ENCODE measurements around the gene TRIM26.

- TF ChIP-seq CTCF (IDR thresholded peaks at IDR 0.05; ENCODE audit: extremely low read depth in 1 of 2, insufficient read depth in 1 of 2, low read depth in 1 of 2, low read length in 2 of 2) (no peak), POLR2AphosphoS5 (IDR thresholded peaks at IDR 0.05; ENCODE audit: insufficient read depth, low read depth, low read length) (no peak), POLR2A (IDR thresholded peaks at IDR 0.05; ENCODE audit: low read depth, low read length) (no peak)
These were observed 1.9 kb downstream of the TRIM26 start for GRCh38 chr6:30211306-30211705.
